NCI-H524 (cell line): ENCODE measurements around the gene VKORC1.
"Not testable (repeated sequence)": the region's sequence is repeated elsewhere in the genome, so short reads cannot be mapped to it uniquely, and the experiment has no call there.

Source experiments
- DNase-seq, 2 experiments: peaks; one replicate each; lab custom pipeline; 2025; lab: John Stamatoyannopoulos, UW

VKORC1 gene

DNA sequence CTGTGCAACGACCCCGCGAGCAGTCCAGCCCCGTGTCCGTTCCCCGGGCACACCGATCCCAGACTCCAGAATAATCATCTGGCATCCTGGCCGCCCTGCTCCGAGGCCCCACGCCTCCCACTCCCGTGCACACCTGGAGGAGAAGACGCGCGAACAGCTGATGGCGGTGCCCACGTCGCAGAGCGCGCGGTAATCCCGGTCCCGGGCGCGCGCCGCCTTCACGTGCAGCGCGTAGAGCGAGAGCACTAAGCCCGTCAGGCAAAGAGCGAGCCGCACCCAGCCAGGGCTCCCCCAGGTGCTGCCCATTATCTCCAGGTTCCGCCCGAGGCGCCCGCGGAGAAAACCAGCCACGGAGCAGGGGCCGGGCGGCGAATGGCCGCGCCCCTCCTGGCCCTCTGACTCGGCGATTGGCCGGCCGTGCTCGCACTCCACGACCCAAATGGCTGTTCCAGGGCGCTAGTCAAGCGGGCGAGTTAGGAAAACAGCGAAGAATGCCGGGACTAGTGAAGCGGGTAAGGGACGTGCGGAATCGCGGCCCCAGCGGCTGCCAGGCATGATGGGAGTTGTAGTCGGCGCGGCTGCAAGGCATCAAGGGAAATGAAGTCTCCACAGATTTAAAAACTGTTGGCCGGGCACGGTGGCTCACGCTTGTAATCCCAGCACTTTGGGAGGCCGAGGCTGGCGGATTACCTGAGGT, at the start of gene VKORC1:
Gene VKORC1, minus strand, starts transcription at position 374 of the 697 bp plus-strand sequence. Its CDS starts 68 bp downstream, at position 306.
- peak; percentile 98 for DNase-seq

DNA sequence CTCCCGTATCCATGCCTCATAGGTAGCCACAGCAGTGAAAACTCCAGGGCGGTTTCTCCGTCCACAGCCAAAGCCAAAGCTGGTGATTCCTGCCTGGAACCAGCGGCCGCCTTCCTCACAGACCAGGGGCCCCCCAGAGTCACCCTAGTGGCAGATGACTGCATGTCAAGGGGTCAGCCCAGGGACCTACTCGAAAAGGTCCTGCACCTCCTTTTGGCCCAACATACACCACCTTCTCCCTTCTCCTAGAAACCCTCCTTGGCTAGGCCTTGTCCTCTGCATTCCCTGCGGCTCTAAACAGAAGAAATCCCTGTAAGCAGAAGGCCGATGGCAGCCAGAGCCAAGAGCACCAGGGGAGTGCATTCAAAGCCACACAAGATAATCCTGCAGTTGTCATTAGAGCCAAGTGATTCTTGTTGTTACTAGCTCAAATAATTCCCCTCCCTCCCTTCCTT, 49.1 kb upstream of the VKORC1 start:
- DNase-seq: no peak

DNA sequence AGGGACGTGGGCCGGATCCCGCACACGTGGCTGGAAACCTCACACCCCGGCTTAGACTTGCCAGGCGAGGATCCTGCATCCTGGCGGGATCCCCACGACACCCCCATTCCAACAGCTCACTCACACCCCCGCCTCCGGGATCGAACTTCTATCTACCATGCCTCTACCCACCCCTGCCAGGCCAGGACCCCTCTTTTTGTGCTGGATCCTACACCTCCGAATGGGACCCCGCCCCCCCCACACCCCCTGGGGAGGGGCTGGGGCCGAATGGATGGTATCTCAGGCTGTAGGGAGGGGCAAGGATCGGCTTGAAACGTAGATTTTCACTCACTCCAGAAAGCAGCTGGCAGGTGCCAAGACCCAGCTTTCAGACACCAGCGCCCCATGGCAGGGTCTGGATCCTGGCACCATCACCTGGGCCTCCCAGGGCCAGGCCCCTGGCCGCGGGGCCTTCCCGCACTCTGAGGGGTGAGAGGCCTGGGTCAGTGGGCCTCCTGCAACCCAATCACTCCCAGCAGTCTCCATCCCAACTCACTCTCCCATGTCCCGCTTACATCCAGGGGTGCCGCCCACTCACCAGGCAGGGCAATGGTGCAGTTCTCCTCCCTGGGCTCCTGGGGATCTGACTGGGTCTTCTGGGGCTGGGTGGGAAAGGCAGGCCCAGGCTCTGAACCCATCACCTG, 48.6 kb upstream of the VKORC1 start:
- DNase-seq: no peak

DNA sequence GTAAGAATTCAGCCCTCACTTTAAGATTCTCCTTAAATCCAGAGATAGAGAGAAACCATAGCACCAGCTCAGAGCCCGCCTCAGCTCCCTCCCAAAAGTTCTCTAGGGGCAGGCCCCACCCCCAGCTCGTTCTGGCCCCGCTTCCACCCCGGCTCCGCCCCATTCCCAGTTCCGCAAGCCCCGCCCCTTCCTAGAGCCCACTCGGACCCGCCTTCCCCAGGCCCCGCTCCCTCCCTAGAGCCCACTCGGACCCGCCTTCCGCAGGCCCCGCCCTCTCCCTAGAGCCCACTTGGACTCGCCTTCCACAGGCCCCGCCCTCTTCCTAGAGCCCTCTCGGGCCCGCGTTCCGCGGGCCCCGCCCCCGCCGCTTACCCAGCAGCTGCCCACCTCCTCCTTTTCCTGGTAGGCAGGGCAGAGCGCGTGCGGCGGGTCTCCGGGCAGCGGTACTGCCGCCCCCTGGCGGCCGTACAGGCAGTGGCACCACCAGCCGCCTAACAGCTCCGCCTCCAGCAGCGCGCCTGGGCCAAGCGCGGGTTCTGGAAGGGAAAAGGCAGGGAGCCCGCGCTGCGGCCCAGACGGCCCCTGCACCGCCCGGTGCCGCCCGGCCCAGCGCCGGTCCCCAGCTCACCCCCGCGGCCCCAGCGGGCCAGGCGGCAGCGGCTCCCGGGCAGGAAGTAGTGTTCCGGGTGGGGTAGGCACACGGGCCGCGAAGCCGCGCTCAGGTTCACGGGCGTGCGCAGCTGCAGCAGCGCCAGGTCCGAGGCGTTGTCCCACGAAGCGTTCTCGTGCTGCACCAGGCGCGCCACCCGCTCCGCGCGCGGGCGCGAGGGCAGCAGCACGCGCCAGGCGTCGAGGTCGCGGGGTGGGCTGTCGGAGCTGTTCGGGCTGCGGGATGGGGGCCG, 47.8 kb upstream of the VKORC1 start:
- peak; percentile 99 for DNase-seq

DNA sequence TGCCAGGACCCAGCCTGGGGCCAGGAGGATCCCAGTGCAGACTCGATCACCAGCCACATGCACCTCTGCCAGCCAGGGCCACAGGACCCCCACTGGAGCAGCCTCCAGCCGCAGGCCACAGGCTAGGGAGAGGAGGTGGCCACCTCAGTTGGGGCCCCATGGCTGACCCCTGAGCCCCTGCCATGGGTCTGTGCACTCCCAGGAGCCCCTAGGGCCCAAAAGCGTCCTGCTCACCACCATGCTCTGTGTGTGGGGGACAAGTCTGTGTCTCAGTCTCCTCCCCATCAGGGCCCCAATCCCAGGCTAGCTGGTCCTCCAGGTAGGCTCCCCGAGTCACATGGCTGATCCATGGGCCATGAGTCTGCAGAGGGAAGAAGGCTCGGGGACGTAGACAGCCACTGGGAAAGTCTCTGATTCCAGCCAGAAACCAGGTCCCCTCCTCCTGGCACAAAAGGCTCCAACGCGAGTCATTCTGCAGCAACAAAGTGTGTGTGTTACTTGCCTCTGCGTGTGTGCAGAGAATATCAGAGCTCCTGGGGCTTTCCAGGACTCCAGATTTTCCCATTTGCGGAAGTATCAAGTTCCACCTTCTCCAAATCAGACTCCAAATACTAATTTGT, 47.0 kb upstream of the VKORC1 start:
- no peak for DNase-seq

DNA sequence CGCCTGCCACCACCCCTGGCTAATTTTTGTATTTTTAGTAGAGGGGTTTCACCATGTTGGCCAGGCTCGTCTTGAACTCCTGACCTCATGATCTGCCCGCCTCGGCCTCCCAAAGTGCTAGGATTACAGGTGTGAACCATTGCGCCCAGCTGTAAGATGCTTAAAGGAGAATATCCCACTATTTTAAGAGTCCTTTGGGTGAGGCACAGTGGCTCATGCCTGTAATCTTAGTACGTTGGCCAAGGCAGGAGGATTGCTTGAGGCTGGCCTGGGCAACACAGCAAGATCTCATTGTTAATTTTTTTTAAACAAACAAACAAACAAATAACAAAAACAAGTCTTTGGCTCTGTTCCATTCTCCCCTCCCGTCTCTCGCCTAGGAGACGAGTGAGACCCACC, 46.5 kb upstream of the VKORC1 start:
- DNase-seq: not testable (repeated sequence)

DNA sequence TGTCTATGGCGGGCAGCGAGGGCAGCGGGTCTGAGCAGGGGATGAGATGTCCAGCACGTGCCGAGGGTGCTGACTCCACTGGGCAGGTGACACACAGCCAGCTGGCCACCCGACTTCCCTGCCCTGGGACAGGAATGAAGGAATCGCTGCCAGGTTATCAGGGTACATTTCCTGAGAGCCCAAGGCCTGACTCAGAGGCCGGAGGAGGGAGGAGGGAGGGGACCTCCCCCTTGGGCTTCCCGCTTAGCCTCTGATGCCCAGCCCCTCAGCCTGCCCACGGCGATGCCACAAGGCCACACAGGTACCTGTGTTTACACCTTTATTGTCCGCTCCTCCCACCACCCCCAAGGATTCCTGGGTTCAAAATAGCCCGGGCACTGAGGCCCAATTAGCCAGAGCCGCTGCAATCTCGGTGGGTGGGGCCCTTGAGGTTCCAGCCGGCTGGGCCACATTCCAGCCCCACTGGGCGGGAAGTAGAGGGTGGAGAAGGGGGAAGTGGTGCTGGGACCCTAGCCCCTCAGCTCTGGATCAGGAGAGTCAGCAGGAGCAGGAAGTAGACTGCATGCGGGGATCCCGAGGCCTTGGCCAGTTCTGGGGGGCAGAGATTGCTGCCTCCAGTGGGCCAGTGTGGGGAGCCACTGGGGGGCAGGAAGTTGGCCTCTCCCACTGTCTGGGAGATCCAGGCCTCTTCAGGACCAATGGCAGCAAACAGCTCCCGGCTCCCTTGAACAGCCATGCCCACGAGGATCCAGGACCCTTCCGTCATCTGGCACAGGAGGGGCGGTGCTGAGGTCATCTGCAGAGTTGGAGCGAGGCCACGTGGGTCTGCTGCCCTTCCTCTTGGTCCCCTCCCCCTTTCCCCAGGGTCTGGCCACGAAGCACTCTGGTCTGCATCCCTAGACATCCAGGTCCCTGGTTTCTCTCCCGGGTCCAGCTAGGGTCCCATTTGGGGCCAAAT, 44.3 kb upstream of the VKORC1 start:
- no peak for DNase-seq

DNA sequence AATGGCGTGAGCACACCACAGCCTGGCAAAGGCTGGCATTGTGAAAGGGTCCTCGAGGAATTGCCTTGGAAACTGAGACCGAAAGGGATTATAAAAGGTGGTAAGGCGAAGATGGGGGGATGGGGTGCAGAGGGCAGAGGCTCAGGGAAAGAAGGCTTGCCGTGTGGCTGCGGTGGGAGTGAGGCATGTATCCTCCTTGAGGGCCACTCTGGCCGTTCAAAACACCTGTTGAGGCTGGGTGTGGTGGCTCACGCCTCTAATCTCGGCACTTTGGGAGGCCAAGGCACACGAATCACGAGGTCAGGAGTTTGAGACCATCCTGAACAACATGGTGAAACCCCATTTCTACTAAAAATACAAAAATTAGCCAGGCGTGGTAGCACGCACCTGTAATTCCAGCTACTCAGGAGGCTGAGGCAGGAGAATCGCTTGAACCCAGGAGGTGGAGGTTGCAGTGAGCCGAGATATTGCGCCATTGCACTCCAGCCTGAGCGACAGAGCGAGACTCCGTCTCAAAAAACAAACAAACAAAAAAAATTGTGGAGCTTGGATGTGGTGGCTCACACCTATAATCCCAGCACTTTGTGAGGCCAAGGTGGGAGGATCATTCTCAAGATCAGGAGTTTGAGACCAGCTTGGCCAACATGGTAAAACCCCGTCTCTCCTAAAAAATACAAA, 42.4 kb upstream of the VKORC1 start:
- DNase-seq: not testable (repeated sequence)

DNA sequence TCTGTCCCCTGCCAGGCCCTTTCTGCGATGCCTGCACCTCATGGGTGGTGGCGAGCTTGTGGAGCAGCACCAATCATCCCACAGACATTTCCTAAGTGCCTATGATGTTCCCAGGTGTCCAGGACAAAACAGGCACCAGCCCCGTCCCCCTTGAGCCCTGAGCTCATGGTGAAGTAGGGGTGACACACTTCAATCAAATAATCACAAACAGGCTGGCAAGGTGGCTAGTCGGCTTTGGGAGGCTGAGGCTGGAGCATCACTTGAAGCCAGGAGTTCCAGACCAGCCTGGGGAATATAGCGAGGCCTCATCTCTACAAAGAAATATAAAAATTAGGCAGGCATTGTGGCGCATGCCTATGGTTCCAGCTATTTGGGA, 41.7 kb upstream of the VKORC1 start:
- DNase-seq: no peak

DNA sequence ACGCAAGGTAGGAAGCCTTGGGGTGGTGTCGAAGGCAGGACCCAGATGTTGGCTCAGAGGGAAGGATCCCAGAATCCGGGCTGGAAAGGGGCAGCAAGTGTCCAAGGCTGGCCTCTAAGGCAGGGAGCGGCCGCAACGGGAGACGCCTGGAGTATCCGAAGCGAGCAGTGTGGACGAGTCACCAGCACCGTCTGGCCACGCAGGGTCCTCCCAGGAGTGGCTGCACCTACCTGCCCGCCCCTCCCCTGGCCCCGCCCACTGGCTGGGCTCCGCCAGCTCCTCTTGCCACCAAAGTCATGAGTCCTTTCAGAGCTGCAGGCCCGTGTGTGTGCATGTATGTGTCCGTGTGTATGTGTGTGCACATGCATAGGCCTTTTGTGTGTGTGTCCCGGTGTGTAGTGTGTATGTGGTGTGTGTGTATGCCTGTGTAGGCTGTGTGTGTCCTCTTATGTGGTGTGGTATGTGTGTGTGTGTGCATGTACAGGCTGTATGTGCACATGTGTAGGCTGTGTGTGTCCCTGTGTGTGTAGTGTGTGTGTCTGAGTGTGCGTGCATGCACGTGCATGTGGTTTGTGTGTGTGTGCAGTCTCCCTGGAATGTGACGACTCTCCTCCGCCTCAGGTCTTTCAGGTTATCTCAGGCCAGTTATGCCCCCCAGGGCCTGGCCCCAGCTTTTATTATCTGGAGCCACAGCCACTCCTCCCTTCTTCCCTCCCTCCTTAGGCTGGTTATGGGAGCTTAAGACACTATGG, 41.1 kb upstream of the VKORC1 start, which contains the start of gene PRSS8:
Gene PRSS8, minus strand, starts transcription at position 193 of the 752 bp plus-strand sequence. CDS start 229 bp downstream, outside the sequence.
- no peak for DNase-seq

DNA sequence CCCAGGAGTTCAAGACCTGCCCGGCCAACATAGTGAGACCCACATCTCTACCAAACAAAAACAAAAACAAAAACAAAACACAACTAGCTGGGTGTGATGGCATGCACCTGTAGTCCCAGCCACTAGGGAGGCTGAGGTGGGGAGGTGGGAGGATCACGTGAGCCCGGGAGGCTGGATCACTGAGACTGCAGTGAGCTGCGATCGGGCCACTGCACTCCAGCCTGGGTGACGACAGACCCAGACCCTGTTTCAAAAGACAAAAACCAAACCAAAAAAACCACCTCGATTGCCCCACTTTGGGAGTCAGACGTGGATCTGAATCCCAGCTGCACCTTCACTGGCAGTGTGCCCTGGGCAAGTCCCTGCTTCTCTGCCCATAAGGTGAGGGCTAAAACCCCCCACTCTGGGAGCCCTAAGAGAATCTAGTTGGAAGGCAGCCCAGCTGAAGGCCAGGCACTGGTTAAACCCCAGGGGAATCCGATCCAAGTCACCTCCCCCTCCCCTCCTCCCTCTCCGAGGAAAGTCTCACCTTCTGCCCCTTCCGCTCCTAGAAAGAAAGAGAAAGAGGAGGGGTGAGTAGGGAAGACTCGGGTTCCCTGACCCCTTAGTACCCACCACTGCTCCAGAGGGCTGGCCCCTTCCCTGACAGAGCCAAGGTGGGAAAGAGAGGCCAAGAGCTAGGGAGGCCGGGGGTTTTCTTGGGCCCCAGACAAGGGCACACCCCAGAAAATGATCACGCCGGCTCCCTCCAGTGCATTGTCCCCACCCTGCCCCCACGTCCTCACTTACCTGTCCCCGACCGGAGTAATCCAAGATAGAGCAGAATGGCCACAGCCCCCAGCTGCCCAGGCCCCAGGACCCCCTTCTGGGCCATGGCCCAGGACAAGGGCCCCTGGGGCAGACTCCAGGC, 40.3 kb upstream of the VKORC1 start:
- DNase-seq: peak; percentile 34 to 84

DNA sequence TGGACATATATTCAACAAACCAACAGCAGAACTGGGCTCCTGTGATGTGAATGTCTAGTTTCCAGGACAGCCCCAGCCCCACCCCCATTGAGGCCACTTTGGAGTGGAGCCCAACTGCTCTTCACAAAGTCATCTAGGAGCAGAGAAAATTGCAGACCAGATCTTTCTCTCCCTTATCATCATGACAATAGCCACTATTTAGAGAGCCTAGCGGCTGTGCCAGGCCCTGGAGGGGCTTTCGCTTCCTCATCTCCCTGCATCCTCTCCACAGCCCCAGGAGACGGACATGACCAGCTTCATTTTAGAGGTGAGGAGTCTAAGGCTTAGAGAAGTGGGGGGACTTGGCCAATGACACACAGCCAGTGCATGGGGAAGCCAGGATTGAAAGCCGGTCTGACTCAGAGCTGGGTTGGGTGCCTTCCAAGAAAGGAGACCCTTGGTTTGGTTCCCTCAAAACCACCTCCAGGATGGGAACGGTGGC, 39.5 kb upstream of the VKORC1 start:
- DNase-seq: no peak

DNA sequence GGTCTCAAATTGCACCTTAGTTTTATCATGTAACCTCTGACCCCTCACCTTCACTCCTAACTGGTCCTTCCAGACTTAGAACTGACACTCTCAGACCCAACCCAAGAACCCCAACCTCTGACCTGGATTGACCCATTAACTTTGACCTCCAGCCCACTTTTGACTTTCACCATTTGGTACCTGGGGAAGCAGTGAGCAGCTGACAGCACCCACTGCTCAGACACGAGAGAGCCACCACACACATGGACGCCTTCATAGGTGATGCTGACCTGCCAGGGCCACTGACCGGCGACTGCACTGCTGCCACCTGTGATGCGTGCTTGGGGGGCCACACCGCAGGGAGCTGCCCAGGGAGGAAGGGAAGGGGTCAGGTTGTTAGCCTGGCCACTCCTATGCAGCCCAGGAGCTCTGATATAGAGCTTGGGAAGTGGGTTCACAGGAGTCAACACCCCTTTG, 38.5 kb upstream of the VKORC1 start:
- DNase-seq: no peak

DNA sequence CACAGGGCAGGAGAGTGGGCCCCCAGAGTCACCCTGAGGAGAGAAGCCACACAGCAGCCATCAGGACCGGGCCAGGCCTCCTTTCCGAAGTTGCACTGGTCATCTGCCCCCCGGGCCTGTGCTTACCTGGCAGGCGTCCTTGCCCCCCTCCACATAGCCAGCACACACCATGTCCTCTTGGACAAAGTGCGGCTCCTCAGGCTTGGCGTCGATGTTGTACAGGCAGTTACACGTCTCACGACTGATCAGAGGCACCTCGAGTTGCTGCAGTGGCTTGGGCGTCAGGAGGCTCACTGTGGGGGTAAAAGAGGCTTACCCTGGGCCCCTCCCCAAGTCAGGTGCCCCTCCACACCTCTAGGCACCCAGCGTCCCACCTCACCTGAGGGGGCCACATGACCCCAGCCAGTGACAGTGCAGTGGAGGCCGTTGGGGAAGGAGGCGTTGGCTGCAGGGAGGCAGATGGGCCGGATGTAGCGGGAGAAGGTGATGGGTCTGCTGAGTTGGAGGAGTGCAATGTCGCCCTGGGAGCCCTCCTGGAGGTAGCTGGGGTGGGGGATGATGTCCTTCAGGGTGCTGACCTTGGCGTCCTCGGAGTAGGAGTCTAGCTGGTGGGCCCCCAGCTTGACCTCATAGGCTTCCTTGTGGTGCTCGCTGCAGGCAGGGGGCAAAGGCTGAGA, 37.8 kb upstream of the VKORC1 start:
- DNase-seq: no peak

DNA sequence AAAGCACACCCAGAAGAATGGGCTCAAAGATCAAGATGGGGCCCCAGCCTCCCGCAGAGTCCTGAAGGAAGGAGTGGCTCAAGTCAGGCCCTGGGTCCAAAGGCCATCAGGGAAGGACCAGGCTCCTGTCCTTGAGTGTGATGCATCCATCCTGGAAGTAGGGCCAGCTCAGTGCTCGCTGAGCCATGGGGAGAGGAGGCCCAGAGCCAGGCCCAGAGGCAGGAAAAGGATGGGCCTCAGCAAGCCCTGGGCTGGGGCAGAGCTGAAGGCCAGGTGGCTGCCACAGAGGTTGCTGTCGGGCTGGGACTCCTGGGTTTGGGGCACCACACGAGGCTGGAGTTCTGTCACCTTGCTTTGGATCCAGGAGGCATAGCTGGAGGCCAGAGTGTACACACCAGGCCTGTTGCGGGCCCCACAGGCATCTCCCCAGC, 37.3 kb upstream of the VKORC1 start:
- DNase-seq: no peak

DNA sequence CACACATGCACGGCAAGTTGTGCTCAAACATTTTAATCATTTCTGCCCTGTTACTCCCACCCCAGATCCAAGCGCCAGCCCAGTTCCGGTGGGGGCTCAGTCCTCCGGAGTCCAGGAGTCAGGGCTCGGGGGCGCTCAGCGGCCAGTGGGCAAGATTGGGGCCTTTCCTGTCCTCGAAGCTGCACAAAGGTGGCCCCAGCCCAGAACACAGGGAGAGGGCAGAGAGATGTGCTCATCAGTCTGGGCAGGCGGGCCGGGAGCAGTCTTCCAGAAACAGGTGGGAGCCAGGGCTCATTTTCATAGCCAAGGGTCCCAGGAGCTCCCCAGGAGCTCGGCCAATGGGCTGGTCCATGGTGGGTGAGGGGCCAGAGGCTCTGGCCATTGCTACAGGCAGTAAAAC, 36.8 kb upstream of the VKORC1 start:
- no peak for DNase-seq

DNA sequence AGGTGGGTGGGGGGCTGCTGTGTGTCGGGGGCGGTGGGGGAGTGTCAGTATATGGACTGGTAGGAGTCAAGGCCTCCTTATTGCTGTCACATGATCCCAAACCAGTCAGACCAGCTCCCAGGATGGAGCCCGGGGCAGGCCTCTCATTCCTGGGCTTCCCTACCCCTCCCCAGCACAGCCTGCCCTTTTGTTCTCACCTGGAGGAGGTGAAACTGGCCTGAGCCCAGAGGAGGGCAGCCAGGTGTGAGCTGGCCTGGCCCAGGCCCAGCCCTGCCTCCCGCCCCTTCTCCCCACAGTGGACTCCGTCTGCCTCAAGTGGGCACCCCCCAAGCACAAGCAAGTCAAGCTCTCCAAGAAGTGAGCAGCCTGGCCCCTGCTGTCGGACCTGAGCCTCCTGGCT, 36.3 kb upstream of the VKORC1 start:
- DNase-seq: no peak
